Stimulated activated naive CD4-positive, alpha-beta T cell treated with Interleukin-2 at 50 U/mL for 16 hours (primary cell): Measurements from ENCODE around the gene FIGNL1.

Source experiments
- DNase-seq: peaks from one replicate; lab custom pipeline; 2025; lab: John Stamatoyannopoulos, UW

The FIGNL1 gene

GRCh38 chr7:50427518-50427917, 22.6 kb downstream of the FIGNL1 start:
- no peak for DNase-seq

- no peak for DNase-seq
These were observed 23.7 kb downstream of the FIGNL1 start for GRCh38 chr7:50426280-50427045.

GRCh38 chr7:50425318-50425717, 24.8 kb downstream of the FIGNL1 start:
- no peak for DNase-seq

GRCh38 chr7:50423860-50424259, 26.3 kb downstream of the FIGNL1 start:
- DNase-seq: no peak

- no peak for DNase-seq
These were observed 27.3 kb downstream of the FIGNL1 start for GRCh38 chr7:50422858-50423257.

GRCh38 chr7:50421043-50421442, 29.1 kb downstream of the FIGNL1 start:
- DNase-seq: no peak

- DNase-seq: no peak
These were observed 31.4 kb downstream of the FIGNL1 start for GRCh38 chr7:50418526-50419290.

- peak; percentile 63 for DNase-seq
These were observed 32.0 kb downstream of the FIGNL1 start for GRCh38 chr7:50418086-50418515.

GRCh38 chr7:50416527-50417182, 33.5 kb downstream of the FIGNL1 start:
- DNase-seq: no peak

GRCh38 chr7:50415844-50416364, 34.2 kb downstream of the FIGNL1 start:
- DNase-seq: no peak

GRCh38 chr7:50413561-50413960, 36.6 kb downstream of the FIGNL1 start:
- DNase-seq: no peak

- DNase-seq: no peak
These were observed 37.2 kb downstream of the FIGNL1 start for GRCh38 chr7:50412973-50413372.

GRCh38 chr7:50411332-50411731, 38.8 kb downstream of the FIGNL1 start:
- DNase-seq: no peak

GRCh38 chr7:50409856-50410745, 40.0 kb downstream of the FIGNL1 start:
- DNase-seq: no peak

- DNase-seq: no peak
These were observed 43.2 kb downstream of the FIGNL1 start for GRCh38 chr7:50406935-50407334.

GRCh38 chr7:50405221-50405620, 44.9 kb downstream of the FIGNL1 start:
- no peak for DNase-seq

GRCh38 chr7:50404392-50404791, 45.8 kb downstream of the FIGNL1 start:
- no peak for DNase-seq

- DNase-seq: no peak
These were observed 50.0 kb downstream of the FIGNL1 start for GRCh38 chr7:50400114-50400513.

- no peak for DNase-seq
These were observed 50.5 kb downstream of the FIGNL1 start for GRCh38 chr7:50399635-50400034.

- DNase-seq: no peak
These were observed 50.9 kb downstream of the FIGNL1 start for GRCh38 chr7:50399206-50399605.

GRCh38 chr7:50397971-50398324, 52.2 kb downstream of the FIGNL1 start:
- DNase-seq: peak; percentile 56
